Right lobe of liver (tissue), 6 donors: ENCODE measurements around the gene MTMR2. TPM values are rescaled to one million over a fixed set of nuclear protein-coding genes. Genes with fewer than 3 reads are reported as not detected.
A peak's percentile ranks its signal among the peaks of the same experiment; 100 is the strongest.

Experiments used
- ATAC-seq, 4 donors: fragments of 200-7000 bp; cut with Tn5 transposase; one replicate each; pipeline ENCODE4 v1.9.1; 2020; ENCODE audit warnings: mild to moderate bottlenecking in 4 of 4, moderate library complexity in 4 of 4
- DNase-seq, 3 donors: peaks; one replicate each; pipeline ENCODE4 v3.0.0-alpha.2; 2020
- H3K27ac ChIP-seq, 3 donors: fragments of 200-600 bp; one replicate each; pipeline ENCODE4 v1.8.0; 2022
- H3K27me3 ChIP-seq, 2 donors: fragments of 200-600 bp; one replicate each; pipeline ENCODE4 v1.8.0; 2022
- H3K36me3 ChIP-seq, 4 donors: fragments of 200-600 bp; sonication (generic) in 1 of 4; one replicate each; pipeline versions ENCODE4 v1.5.1 to v1.8.0; 2017 to 2022; ENCODE audit warnings: control low read depth in 1 of 4
- H3K4me1 ChIP-seq, 4 donors: fragments of 200-600 bp; sonication (generic) in 1 of 4; one replicate each; pipeline versions ENCODE4 v1.5.1 to v1.8.0; 2017 to 2022; ENCODE audit warnings: control low read depth in 1 of 4
- H3K4me3 ChIP-seq, 3 donors: fragments of 200-600 bp; one replicate each; pipeline ENCODE4 v1.8.0; 2022
- H3K9me3 ChIP-seq, 4 donors: fragments of 200-600 bp; sonication (generic) in 1 of 4; one replicate each; pipeline versions ENCODE4 v1.5.1 to v1.8.0; 2017 to 2022; ENCODE audit warnings: control low read depth in 1 of 4
- CTCF ChIP-seq, 4 donors: fragments of 200-600 bp in 3 of 4; fragments of 450-650 bp in 1 of 4; IDR thresholded peaks; one replicate each; pipeline versions ENCODE4 v1.5.1 to v1.8.0; 2016 to 2022; ENCODE audit warnings: antibody characterized with exemption in 4 of 4, mild to moderate bottlenecking in 2 of 4
- POLR2A ChIP-seq: fragments of 450-650 bp; IDR thresholded peaks from one replicate; pipeline ENCODE4 v1.6.1; 2017; ENCODE audit warnings: antibody characterized with exemption, mild to moderate bottlenecking
- WGBS: methylation state at CpG from one replicate; pipeline ENCODE4 v1.1.6; 2018; ENCODE audit warnings: low coverage, low lambda C conversion rate; ENCODE audit not compliant: insufficient coverage; ENCODE audit errors: missing lambda C conversion rate; 5-methylcytosine and 5-hydroxymethylcytosine counted together
- intact Hi-C, 2 donors: fragments of 100-400 bp; cut with DNase I; formaldehyde crosslinking; loops; one replicate each; pipeline versions ENCODE4 v1.11.2 to v1.14.1; 2022
- total RNA-seq, 6 experiments: library from RNA; depleted of rRNA in 2 of 6; stranded (reverse); fragments of >200 nt in 2 of 6; fragmentation: NEBNext Ultra II Directional in 3 of 6; extraction: Animal tissue kit (Norgen Biotek cat#: 25700) in 3 of 6; gene quantifications; one replicate each; pipeline versions ENCODE4 v1.1.0 to v1.2.4, GENCODE V29; 2016 to 2023
- donor health status: DM: no; HTN: yes; CAD: no.
- donor health status: DM: no; HTN: no; CAD: no.
- donor health status: DM: no; HTN: no; CAD: no.
- donor health status: DM: no; HTN: yes; CAD: no.
- donor health status: DM: no; HTN: yes; CAD: no.

Gene MTMR2
- total RNA-seq, 6 experiments from 2014 or later: 1.7 to 8.7 (median 3.9) TPM

GRCh38 chr11:95926726-95927125 is 2.8 kb upstream of the MTMR2 start:
- H3K27ac ChIP-seq: no peak overlapping the region
- DNase-seq (no peak), ATAC-seq (no peak)
- H3K4me3 ChIP-seq: no peak overlapping the region
- TF ChIP-seq CTCF (IDR thresholded peaks at IDR 0.05): no peak
- TF ChIP-seq POLR2A: no peak
- 88% methylated on average over 1 of the region's 1 CpG for WGBS
- H3K4me1 ChIP-seq: peaks cover 0 to 7% (median 2%) of the 10 kb centered on the region in 4 donors
- H3K9me3 ChIP-seq: no peaks in the 10 kb centered on the region
- intact Hi-C loops: no loop called here
- H3K27me3 ChIP-seq: no peaks in the 10 kb centered on the region
- no peaks in the 10 kb centered on the region for H3K36me3 ChIP-seq

GRCh38 chr11:95925011-95925410 is 1.1 kb upstream of the MTMR2 start:
- no peak for ATAC-seq
- H3K27me3 ChIP-seq: no peaks in the 10 kb centered on the region
- H3K9me3 ChIP-seq: no peaks in the 10 kb centered on the region
- WGBS: 80% methylated on average over 5 of the region's 5 CpGs
- no peak overlapping the region for H3K4me3 ChIP-seq
- H3K4me1 ChIP-seq: peaks cover 0 to 7% (median 2%) of the 10 kb centered on the region in 4 donors
- H3K27ac ChIP-seq: peak overlapping the region in 1 of 3 donors; percentile 80
- intact Hi-C loops: no loop called here
- TF ChIP-seq POLR2A (no peak), CTCF (IDR thresholded peaks at IDR 0.05) (no peak)
- no peaks in the 10 kb centered on the region for H3K36me3 ChIP-seq
- no peak for DNase-seq

GRCh38 chr11:95924414-95924760 is 480 bp upstream of the MTMR2 start:
- Histone ChIP-seq H3K4me3 (peak overlapping the region; percentile 91 to 93 (median 93)), H3K27me3 (no peaks in the 10 kb centered on the region), H3K36me3 (no peaks in the 10 kb centered on the region), H3K9me3 (no peaks in the 10 kb centered on the region), H3K4me1 (peaks cover 0 to 7% (median 2%) of the 10 kb centered on the region in 4 donors), H3K27ac (peak overlapping the region; percentile 78 to 89 (median 80))
- WGBS: 1% methylated on average over 4 of the region's 4 CpGs
- intact Hi-C loops: no loop called here
- ATAC-seq: peak; percentile 24 to 42 (median 33)
- TF ChIP-seq POLR2A (no peak), CTCF (IDR thresholded peaks at IDR 0.05) (no peak)
- DNase-seq: no peak

- no peaks in the 10 kb centered on the region for H3K36me3 ChIP-seq
- H3K9me3 ChIP-seq: no peaks in the 10 kb centered on the region
- no peaks in the 10 kb centered on the region for H3K27me3 ChIP-seq
- H3K27ac ChIP-seq: peak overlapping the region; percentile 78 to 89 (median 80)
- TF ChIP-seq CTCF (IDR thresholded peaks at IDR 0.05) (no peak), POLR2A (no peak)
- H3K4me3 ChIP-seq: peak overlapping the region; percentile 91 to 93 (median 93)
- ATAC-seq (no peak), DNase-seq (no peak)
- intact Hi-C loops: no loop called here
- WGBS: 0% methylated on average over 7 of the region's 7 CpGs
- peaks cover 0 to 7% (median 2%) of the 10 kb centered on the region in 4 donors for H3K4me1 ChIP-seq
Measured at GRCh38 chr11:95923439-95923727, 524 bp downstream of the MTMR2 start.
